ENCODE measurements around the gene DNAJC4.

GRCh38 chr11:64208796-64209562, 21.4 kb upstream of the DNAJC4 start:
- no peak for TF ChIP-seq MAFK (IDR thresholded peaks at IDR 0.05; ENCODE audit: partially characterized antibody)
- no peak for TF ChIP-seq EP300 (IDR thresholded peaks at IDR 0.05)
- TF ChIP-seq, protein P1, sequence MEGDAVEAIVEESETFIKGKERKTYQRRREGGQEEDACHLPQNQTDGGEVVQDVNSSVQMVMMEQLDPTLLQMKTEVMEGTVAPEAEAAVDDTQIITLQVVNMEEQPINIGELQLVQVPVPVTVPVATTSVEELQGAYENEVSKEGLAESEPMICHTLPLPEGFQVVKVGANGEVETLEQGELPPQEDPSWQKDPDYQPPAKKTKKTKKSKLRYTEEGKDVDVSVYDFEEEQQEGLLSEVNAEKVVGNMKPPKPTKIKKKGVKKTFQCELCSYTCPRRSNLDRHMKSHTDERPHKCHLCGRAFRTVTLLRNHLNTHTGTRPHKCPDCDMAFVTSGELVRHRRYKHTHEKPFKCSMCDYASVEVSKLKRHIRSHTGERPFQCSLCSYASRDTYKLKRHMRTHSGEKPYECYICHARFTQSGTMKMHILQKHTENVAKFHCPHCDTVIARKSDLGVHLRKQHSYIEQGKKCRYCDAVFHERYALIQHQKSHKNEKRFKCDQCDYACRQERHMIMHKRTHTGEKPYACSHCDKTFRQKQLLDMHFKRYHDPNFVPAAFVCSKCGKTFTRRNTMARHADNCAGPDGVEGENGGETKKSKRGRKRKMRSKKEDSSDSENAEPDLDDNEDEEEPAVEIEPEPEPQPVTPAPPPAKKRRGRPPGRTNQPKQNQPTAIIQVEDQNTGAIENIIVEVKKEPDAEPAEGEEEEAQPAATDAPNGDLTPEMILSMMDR (IDR thresholded peaks at IDR 0.05), result no peak
- no peak for TF ChIP-seq POLR2A (IDR thresholded peaks at IDR 0.05; ENCODE audit: low read length)
- no peak for TF ChIP-seq SMC3 (IDR thresholded peaks at IDR 0.05)
- TF ChIP-seq ELK1 (IDR thresholded peaks at IDR 0.05; ENCODE audit: low read depth, low read length), result no peak
- TF ChIP-seq HOXA7 (CRISPR knock-in tag; IDR thresholded peaks at IDR 0.05), result no peak
- no peak for TF ChIP-seq HOXB5 (CRISPR knock-in tag; IDR thresholded peaks at IDR 0.05)
- TF ChIP-seq REST (IDR thresholded peaks at IDR 0.05), result no peak
- TF ChIP-seq CEBPB (IDR thresholded peaks at IDR 0.05), result no peak
- TF ChIP-seq MYC (IDR thresholded peaks at IDR 0.05; ENCODE audit: borderline replicate concordance, low read length), result no peak
- TF ChIP-seq, protein P2, sequence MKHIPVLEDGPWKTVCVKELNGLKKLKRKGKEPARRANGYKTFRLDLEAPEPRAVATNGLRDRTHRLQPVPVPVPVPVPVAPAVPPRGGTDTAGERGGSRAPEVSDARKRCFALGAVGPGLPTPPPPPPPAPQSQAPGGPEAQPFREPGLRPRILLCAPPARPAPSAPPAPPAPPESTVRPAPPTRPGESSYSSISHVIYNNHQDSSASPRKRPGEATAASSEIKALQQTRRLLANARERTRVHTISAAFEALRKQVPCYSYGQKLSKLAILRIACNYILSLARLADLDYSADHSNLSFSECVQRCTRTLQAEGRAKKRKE (CRISPR knock-in tag; IDR thresholded peaks at IDR 0.05; ENCODE audit: low read depth), result no peak

Data from A549 (cell line).